ENCODE results near the gene DSE.

GRCh38 chr6:116359835-116360234 lies 10.9 kb upstream of the DSE start:
- TF ChIP-seq CTCF (conservative IDR thresholded peaks at IDR 0.05; ENCODE audit: low read depth, low read length) (no peak), EZH2phosphoT487 (IDR thresholded peaks at IDR 0.05; ENCODE audit: borderline replicate concordance, low read length) (no peak), EZH2 (IDR thresholded peaks at IDR 0.05; ENCODE audit: low read length, unreplicated experiment) (no peak)

Data from PC-3 (cell line).